Erythroblast (primary cell): ENCODE measurements around the gene HEXD.

Experiments
- GATA1 ChIP-seq: IDR thresholded peaks from 2 replicates; pipeline ENCODE4 v1.6.1; 2011; ENCODE audit warnings: low read depth, mild to moderate bottlenecking, control low read depth, low read length, moderate library complexity
- POLR2A ChIP-seq: IDR thresholded peaks from 2 replicates; pipeline ENCODE4 v1.6.1; 2011; ENCODE audit warnings: mild to moderate bottlenecking, low read length

DNA sequence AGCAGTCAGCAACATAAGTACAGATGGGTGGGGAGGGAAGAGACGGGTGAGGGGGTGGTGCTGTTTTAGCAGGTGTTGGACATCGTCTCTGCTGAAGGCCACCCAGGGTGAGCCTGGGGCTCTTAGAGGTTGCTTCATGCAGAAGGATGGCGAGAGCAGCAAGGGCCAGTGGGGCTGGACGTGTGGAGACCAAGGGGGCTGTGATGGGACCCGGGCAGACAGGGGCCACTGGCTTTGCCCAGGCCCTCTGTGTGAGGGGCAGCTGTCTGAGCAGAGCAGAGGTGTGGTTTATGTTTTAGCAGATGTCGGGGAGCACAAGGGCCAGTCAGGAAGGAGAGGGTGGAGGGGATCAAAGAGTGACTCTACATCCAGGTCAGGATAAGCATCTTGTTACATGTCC is 45.2 kb downstream of the HEXD start:
- TF ChIP-seq POLR2A (no peak), GATA1 (no peak)
